Smooth muscle cell of the brain vasculature (primary cell): ENCODE measurements around the gene IGSF5.

ENCODE experiments used
- DNase-seq: peaks from one replicate; pipeline ENCODE4 v3.0.0-alpha.2; 2012; ENCODE audit warnings: low read depth, low spot score

Gene IGSF5

DNA sequence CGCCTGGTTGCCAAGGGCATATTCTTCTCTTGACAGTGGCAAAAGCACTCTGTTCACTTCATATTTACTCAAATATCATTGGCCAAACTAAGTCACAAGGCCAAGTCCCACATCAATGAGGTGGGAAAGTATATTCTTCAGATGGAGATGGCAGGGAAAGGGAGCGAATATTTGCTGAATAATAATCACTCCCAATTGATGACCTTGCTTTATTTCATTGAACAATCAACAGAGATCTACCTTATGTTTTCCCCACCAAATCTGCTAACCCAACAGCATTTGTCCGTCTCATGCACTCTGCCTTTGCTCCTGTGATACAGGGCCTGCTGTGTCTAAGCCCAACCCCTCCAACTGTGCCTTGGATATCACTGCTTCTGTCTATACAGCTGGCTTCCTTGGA is 77.1 kb downstream of the IGSF5 start:
- DNase-seq = no peak

DNA sequence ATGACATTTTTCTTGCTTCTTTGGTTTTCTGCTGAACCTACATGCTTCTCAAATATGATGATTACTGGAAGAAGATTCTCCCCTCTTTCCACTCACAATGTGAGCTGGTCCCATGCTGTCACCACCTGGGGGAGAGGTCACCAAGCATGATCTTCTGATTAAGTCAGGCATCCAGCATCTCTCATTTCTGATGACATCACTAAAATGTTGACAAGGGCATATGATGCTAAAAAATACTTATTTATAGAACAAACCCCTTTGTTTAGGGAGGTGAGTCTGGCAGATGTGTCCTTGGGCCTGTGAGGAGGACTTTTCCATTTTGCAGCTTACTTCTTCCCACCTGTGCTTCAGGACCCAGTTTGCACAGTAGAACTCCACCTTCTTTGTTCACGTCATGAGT is 80.3 kb downstream of the IGSF5 start:
- no peak for DNase-seq

DNA sequence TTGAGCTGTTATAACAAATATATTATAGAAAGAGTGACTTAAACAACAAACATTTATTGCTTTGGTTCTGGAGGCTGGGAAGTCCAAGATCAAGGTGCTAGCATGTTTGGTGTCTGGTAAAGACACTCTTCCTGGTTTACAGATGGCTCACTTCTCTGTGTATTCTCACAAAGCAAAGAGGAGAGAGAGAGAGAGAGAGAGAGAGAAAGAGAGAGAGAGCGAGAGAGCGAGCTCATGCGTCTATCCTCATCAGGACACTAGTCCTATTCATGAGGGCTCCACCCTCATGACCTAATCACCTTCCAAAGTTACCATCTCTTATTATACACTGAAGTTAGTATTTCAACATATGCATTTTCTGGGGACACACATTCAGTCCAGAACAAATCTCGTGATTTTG is 89.6 kb downstream of the IGSF5 start:
- DNase-seq = no peak

DNA sequence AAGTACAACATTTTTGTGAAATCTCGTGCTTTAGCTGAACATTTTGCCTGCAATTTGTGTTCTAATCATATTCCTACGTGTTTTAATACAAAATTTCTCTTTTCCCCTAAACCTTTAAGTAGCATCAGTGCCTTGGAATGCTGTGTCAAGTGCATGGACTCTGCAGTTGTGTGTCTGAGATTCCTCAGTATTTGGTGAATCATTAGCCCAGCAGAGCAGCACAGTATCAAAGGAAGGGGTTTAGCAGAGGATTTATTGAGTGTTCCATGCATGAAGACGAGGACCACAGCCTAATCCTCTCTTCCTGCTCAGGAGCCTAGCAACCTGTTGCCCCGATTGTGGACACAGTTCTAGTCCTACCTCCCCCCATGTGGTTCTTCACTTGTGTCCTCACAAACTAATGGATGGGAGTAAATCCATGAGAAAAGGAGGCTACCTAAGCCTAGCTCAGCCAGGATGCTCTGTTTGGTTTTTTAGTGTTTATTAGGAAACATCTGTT is 92.9 kb downstream of the IGSF5 start:
- no peak for DNase-seq

DNA sequence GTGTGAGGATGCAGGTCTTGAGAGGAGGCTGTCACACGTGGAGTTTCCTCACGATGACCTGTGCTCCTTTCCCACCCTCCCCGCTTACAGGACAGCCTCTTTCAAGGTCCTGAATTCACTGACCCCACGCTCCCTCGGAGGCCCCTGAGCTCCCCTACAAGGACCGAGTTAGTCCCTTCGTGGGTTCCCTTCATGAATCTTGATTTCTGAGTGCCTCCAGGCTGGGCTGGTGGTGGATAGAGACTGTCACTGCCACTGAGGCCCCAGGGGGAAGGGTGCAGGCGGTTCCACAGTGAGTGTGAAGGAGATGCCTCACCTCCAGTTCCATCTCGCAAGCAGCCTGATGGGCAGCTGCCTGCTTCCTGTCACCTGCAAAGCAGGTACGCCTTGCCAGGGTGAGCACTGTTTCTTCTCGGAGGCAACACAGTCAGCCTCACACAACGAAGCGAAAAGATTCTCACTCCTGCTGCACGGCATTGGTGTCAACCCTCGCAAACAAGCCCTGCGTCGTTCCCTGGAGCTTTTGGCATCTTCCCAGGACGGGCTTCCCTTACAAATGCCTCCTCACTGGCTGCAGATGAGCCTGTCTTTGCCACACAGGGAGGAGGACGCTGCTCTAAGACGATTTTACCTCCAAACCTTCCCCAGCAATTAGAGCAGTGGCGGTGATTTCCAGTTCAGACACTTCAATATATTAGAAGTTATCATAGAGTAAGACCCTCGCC is 95.6 kb downstream of the IGSF5 start:
- DNase-seq = no peak

DNA sequence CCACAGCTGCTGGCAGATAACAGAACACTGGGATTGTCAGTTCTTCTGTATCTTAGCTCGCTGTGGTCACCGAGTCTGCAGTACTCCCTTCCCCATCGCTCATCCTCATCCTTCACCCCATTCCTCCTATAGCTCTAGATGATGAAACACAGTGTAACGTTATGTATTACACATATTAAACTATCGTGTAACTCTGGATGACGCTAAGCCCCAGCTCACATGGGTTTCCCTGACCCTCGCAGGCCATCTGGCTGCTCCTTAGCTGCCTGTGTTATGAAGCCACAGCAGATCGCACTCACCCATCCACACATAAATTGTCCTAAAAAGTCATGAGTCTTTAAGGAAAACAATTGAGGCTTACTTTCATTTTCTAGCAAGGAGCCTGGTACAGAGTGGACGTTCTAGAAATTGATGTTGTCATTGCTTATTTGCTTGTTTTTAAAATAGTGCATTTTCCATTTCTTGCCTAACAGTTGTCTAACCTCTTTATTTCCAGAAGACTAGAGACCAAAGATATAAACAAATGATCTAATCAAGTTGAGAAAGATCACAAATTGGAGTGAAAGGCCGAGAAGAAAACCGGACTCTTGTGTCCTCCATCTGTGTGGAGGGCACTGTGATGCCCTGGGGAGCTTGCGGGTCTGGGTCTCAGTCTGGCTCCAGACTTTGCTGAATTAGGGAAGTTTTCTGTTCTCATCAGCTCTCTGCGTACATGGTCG is 97.9 kb downstream of the IGSF5 start:
- DNase-seq = no peak

DNA sequence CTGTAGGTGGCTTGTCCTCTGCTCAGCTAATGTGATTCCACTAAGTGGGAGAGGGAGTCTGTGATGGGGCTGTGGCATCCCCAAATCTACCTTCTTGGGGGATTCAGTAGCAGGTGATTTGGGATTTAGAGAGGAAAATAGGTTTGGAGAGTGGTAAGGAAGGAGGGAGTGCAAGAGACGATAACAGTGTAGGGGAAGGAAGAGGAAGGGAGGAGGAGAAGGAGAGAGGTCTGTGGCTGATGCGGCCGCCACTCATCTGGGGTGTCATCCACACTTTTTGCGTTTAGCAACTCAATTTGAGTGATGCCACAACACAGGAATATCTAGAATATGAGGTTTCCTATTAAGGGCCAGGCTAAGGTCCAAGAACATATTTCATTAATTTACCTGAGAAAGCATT is 98.5 kb downstream of the IGSF5 start:
- no peak for DNase-seq

DNA sequence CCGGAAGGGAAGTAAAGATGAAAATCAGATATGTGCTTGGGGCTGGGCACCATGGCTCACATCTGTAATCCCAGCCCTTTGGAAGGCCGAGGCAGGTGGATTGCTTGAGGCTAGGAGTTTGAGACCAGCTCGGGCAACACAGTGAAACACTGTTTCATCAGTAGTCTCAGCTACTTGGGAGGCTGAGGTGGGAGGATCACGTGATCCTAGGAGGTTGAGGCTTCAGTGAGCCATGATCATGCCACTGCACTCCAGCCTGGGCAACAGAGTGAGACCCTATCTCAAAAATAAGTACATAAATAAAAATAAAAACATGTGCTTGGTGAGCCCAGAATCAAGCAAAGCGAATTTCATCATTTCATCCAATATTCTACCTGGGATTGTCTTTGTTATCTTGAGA is 98.9 kb downstream of the IGSF5 start:
- DNase-seq = no peak

DNA sequence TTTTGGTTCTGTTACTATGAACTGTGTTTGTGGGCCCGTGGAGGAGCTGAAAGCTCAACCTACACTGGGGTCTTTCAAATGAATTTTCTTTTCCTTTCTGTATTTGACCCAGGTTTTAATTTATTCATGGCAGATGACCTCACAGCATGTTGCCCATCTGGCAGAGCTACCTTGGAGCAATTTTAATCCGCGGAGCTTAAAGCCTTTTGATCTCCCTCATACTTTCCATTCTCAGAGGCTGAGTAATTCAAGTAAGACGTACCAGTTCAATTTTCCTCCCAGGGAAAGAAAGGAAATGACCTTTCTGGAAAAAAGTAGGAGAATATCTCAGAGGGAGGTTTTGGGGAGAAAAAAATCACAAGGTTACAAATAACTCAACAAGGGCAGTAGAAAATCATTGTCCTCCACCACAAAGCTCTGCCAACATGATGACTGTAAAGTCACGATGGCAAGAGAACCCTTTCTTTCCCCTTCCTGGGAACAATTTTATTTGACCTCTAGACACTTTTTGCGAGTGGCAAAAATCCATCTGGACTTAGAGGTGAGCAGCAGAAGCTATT is 100.7 kb downstream of the IGSF5 start:
- DNase-seq = no peak

DNA sequence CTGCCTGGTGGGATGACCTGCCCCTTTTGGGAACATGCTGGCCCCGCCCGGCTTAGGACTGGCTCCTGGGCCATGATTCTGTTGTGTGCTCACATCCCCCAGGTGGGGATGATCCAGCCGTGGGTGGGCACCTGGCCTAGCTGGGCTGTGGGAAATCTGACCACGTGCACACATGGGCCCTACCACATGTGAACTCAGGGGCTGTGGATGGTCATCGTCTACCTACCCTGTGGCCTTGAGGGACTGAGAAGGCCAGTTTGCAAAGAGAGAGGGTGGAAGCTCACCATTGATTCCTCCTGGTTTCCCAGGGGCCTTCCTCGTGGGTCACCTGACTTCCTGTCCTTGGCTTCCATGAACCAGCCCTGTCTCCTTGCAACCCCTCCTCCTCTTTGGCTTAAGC is 102.9 kb downstream of the IGSF5 start:
- DNase-seq = no peak

DNA sequence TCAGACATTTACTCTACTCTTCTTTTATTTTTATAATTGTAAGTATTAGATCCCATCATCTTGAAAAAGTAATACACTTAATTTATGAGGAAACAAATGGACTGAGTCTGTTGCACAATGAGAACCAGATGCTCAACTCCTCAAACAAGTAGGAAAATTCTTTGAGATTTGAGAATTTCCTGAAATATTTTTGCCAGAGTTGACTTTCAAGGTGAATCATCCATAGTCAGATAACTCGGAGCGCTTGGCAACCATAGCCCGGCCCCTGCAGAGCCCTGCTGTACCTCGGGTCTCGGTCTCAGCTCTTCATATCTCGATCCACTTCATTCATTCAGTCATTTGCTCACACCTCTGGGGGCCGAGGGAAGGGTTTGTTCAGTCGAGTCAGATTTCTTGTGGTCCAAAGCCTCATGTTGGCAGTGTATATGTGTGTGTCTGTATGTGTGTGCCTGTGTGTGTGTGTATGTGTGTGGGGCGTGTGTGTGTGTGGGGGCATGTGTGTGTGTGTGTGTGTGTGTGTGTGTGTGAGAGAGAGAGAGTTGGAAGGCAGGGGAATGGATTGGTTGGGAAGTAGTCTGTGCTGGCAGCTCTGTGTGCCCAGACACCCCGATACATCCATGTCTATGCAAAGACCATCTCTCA is 104.2 kb downstream of the IGSF5 start:
- no peak for DNase-seq

DNA sequence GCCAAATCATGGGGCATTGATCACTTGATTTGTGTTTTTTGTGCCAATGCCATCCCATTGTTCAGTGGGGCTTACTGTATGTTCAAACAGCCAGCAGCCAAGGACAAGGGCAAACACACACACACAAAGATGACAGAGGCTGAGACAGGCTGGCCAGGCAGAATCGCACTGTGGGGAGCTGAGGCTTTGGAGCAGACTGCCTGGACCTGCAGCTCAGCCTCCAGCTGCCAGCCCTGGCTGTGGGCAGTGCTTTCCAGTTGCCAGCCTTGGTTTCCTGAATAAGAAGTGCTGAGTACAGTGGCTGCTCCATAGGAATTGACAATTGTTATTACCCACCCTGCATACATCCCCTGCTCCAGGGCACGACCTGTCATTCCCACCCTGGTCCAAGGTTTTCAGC is 105.3 kb downstream of the IGSF5 start:
- DNase-seq = no peak

DNA sequence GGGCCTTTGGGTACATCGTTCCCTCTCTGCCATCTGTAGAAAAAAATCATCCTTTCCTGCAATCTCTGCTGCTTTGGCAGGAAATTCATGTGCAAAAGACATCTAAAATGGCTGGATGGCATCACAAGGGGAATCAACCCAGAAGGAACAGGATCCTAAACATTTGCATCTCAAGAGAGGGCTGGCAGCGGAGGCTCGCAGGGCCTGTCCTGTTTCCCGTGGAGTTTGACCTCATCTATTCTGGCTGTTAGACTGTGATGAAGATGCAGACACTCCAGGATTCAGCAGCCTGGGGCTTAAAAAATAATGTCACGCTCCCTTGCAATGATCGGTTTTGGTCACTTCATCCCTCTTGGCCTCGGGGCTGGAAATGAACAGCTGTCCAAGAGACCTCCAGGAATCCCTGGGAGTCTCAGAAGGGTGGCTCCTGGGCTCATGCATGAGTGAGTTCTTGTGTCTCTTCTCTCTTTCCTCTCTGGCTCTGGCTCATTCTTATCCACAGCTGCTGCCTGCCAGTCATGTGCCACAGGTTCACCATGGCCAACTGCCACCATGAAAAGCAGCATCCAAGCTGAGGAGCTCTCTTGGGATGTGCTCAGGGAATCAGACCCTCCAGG is 106.1 kb downstream of the IGSF5 start:
- no peak for DNase-seq
